Choroid plexus epithelial cell (primary cell): ENCODE results near the gene MYEF2.

ENCODE experiments used
- DNase-seq: peaks from one replicate; pipeline ENCODE4 v3.0.0-alpha.2; 2010; ENCODE audit warnings: low read depth
- H3K4me3 ChIP-seq: 2 replicates; pipeline ENCODE4 v1.5.1; 2011; ENCODE audit warnings: low read depth, mild to moderate bottlenecking, control low read depth, low read length, moderate library complexity
- CTCF ChIP-seq: conservative IDR thresholded peaks from 2 replicates; pipeline ENCODE4 v1.5.1; 2011; ENCODE audit warnings: low read depth, mild to moderate bottlenecking, control low read depth, inconsistent platforms, low read length, moderate library complexity

Gene MYEF2

GRCh38 chr15:48090666-48091065, 87.4 kb downstream of the MYEF2 start:
- TF ChIP-seq CTCF = no peak
- no peak for DNase-seq
- H3K4me3 ChIP-seq = no peak overlapping the region

GRCh38 chr15:48090115-48090514, 88.0 kb downstream of the MYEF2 start:
- TF ChIP-seq CTCF = no peak
- DNase-seq = no peak
- H3K4me3 ChIP-seq = no peak overlapping the region

GRCh38 chr15:48089702-48090101, 88.4 kb downstream of the MYEF2 start:
- DNase-seq = no peak
- TF ChIP-seq CTCF = no peak
- H3K4me3 ChIP-seq = no peak overlapping the region

- DNase-seq = no peak
- no peak overlapping the region for H3K4me3 ChIP-seq
- no peak for TF ChIP-seq CTCF
These were observed 90.3 kb downstream of the MYEF2 start for GRCh38 chr15:48087844-48088243.

GRCh38 chr15:48086576-48086975, 91.5 kb downstream of the MYEF2 start:
- peak; percentile 56 for DNase-seq
- H3K4me3 ChIP-seq = no peak overlapping the region
- no peak for TF ChIP-seq CTCF

GRCh38 chr15:48086133-48086532, 92.0 kb downstream of the MYEF2 start:
- no peak for DNase-seq
- TF ChIP-seq CTCF = no peak
- no peak overlapping the region for H3K4me3 ChIP-seq

GRCh38 chr15:48085591-48085930, 92.5 kb downstream of the MYEF2 start:
- DNase-seq = no peak
- no peak overlapping the region for H3K4me3 ChIP-seq
- no peak for TF ChIP-seq CTCF
